Measurements from ENCODE around the gene IFNG-AS1. TPM values are rescaled to one million over a fixed set of nuclear protein-coding genes. Genes with fewer than 3 reads are reported as not detected.

IFNG-AS1 gene
- total RNA-seq, 4 donors from 2014 or later, result 0.57 TPM; not detected in 3

- TF ChIP-seq POLR2A (IDR thresholded peaks at IDR 0.05), result no peak
- no peak for TF ChIP-seq CTCF (IDR thresholded peaks at IDR 0.05)
- DNase-seq, result no peak
- 68 to 73% methylated on average over 3 of the region's 3 CpGs for WGBS, 2 donors
These were observed 80.0 kb downstream of the IFNG-AS1 start for GRCh38 chr12:68069275-68069674.

More at GRCh38 chr12:68069275-68069674, 80.0 kb downstream of the IFNG-AS1 start:
- Histone ChIP-seq H3K27me3 (no peaks in the 10 kb centered on the region), H3K4me1 (no peaks in the 10 kb centered on the region), H3K9me3 (peaks cover 0 to 8% (median 0%) of the 10 kb centered on the region in 3 donors), H3K36me3 (no peaks in the 10 kb centered on the region), H3K27ac (no peak overlapping the region), H3K4me3 (no peak overlapping the region)
- intact Hi-C loops (cut with DNase I), result no loop called here

Small RNA genes within 50 kb of the gene (small RNA-seq; reads per million reads assigned to genes)
- 0 reads per million in 4 donors for gene AC005294.1
- gene RPL39P28, result 0 reads per million in 4 donors

Other genes with a start within 250 kb of the IFNG-AS1 start
- gene IFNG, start 170.3 kb downstream of the IFNG-AS1 start, total RNA-seq, result not detected
- gene IL26, start 236.4 kb downstream of the IFNG-AS1 start, total RNA-seq, result 1 to 10 TPM in 1 of 4 donors, under 1 TPM in 1, not detected in 2; 0.38 to 1.3 TPM